Bronchial epithelial cell (primary cell): ENCODE data around the gene HSCB. TPM values are rescaled to one million over a fixed set of nuclear protein-coding genes. Genes with fewer than 3 reads are reported as not detected.
"Not testable (repeated sequence)": the region's sequence is repeated elsewhere in the genome, so short reads cannot be mapped to it uniquely, and the experiment has no call there.

Experiments used
- DNase-seq: peaks from one replicate; pipeline ENCODE4 v3.0.0-alpha.2; 2010; ENCODE audit warnings: low read depth
- FAIRE-seq: peaks from 2 replicates; lab custom pipeline; 2011; peaks lifted over from hg19 to GRCh38; lab: Jason Lieb, UNC
- H3K27me3 ChIP-seq: 2 replicates; pipeline ENCODE4 v1.5.1; 2011; ENCODE audit warnings: low read length; ENCODE audit not compliant: control insufficient read depth, insufficient read depth
- H3K36me3 ChIP-seq: 2 replicates; pipeline ENCODE4 v1.5.1; 2011; ENCODE audit warnings: low read length; ENCODE audit not compliant: control insufficient read depth, insufficient read depth
- H3K4me3 ChIP-seq: 2 replicates; pipeline ENCODE4 v1.5.1; 2011; ENCODE audit warnings: mild to moderate bottlenecking, low read depth, low read length, control low read depth
- CTCF ChIP-seq: IDR thresholded peaks from 2 replicates; pipeline ENCODE4 v1.5.1; 2011; ENCODE audit warnings: mild to moderate bottlenecking, moderate library complexity, low read length, control low read depth, inconsistent platforms; ENCODE audit not compliant: insufficient read depth, severe bottlenecking
- total RNA-seq: library from RNA; depleted of rRNA; stranded (reverse); fragments of >200 nt; gene quantifications from 2 replicates; pipeline ENCODE4 v1.2.1, GENCODE V29; 2014

Gene HSCB
- total RNA-seq, 1 donor from 2014 or later = 24.7 TPM

- Histone ChIP-seq H3K36me3 (peaks cover 6% of the 10 kb centered on the region), H3K27me3 (no peaks in the 10 kb centered on the region), H3K4me3 (no peak overlapping the region)
- DNase-seq (no peak), FAIRE-seq (no peak)
- no peak for TF ChIP-seq CTCF
These were observed 60.8 kb downstream of the HSCB start for GRCh38 chr22:28802595-28803123.

GRCh38 chr22:28805426-28805825, 63.6 kb downstream of the HSCB start:
- H3K4me3 ChIP-seq, FAIRE-seq, H3K27me3 ChIP-seq, H3K36me3 ChIP-seq, DNase-seq: not testable (repeated sequence)

Other genes starting within 250 kb of the HSCB start
- 1.3 and 1.8 TPM in 2 replicates for gene TTC28, start 62.2 kb upstream of the HSCB start, total RNA-seq
- gene CHEK2, start 219 bp upstream of the HSCB start, total RNA-seq = 6.3 and 8.1 TPM in 2 replicates
- 8.4 and 9.2 TPM in 2 replicates for gene CCDC117, start 30.7 kb downstream of the HSCB start, total RNA-seq
- gene XBP1, start 58.5 kb downstream of the HSCB start, total RNA-seq = 225 and 250 TPM in 2 replicates
- 3.4 and 3.7 TPM in 2 replicates for gene ZNRF3, start 141.5 kb downstream of the HSCB start, total RNA-seq